Gastrocnemius medialis (tissue), 4 donors: Measurements from ENCODE around the gene KRTAP9-6. TPM values are rescaled to one million over a fixed set of nuclear protein-coding genes. Genes with fewer than 3 reads are reported as not detected.
"Not testable (repeated sequence)": the region's sequence is repeated elsewhere in the genome, so short reads cannot be mapped to it uniquely, and the experiment has no call there.

Experiments
- ATAC-seq, 2 donors: fragments of 150-250 bp; one replicate each; pipeline ENCODE4 v1.9.1; 2016
- DNase-seq, 2 donors: peaks; one replicate each; pipeline ENCODE4 v3.0.0-alpha.2; 2019
- H3K27ac ChIP-seq, 4 donors: fragments of 200-600 bp; sonication (generic); 1 replicate in 1 of 4; 2 replicates in 3 of 4; pipeline ENCODE4 v1.5.1; 2016 to 2018; ENCODE audit warnings: mild to moderate bottlenecking in 2 of 4, moderate library complexity in 1 of 4
- H3K27me3 ChIP-seq, 3 donors: fragments of 200-600 bp; sonication (generic) in 2 of 3; 1 replicate in 1 of 3; 2 replicates in 2 of 3; pipeline versions ENCODE4 v1.5.1 to v1.6.0; 2016 to 2019; ENCODE audit warnings: mild to moderate bottlenecking in 1 of 3, moderate library complexity in 1 of 3
- H3K36me3 ChIP-seq, 2 donors: fragments of 200-600 bp; sonication (generic) in 1 of 2; one replicate each; pipeline ENCODE4 v1.5.1; 2017 to 2018
- H3K4me1 ChIP-seq, 2 donors: fragments of 200-600 bp; sonication (generic) in 1 of 2; one replicate each; pipeline ENCODE4 v1.5.1; 2016 to 2017; ENCODE audit warnings: mild to moderate bottlenecking in 2 of 2
- H3K4me3 ChIP-seq, 4 donors: fragments of 200-600 bp; sonication (generic) in 3 of 4; 1 replicate in 1 of 4; 2 replicates in 3 of 4; pipeline ENCODE4 v1.5.1; 2016 to 2019; ENCODE audit warnings: mild to moderate bottlenecking in 2 of 4
- H3K9me3 ChIP-seq, 3 donors: fragments of 200-600 bp; sonication (generic) in 2 of 3; 1 replicate in 1 of 3; 2 replicates in 2 of 3; pipeline ENCODE4 v1.5.1; 2016 to 2019
- CTCF ChIP-seq, 5 experiments: fragments of 450-650 bp in 3 of 5; fragments of 200-600 bp in 2 of 5; sonication (generic) in 2 of 5; IDR thresholded peaks in 4 of 5; conservative IDR thresholded peaks in 1 of 5; 1 replicate in 4 of 5; 2 replicates in 1 of 5; pipeline ENCODE4 v1.5.1; 2016 to 2019; ENCODE audit warnings: antibody characterized with exemption in 5 of 5, mild to moderate bottlenecking in 3 of 5, moderate library complexity in 3 of 5
- POLR2A ChIP-seq, 2 donors: fragments of 450-650 bp; IDR thresholded peaks; one replicate each; pipeline ENCODE4 v1.6.1; 2017; ENCODE audit warnings: antibody characterized with exemption in 2 of 2, mild to moderate bottlenecking in 2 of 2, moderate library complexity in 2 of 2
- in situ Hi-C, 4 donors: fragments of 200-750 bp; cut with MboI; loops; one replicate each; pipeline versions ENCODE4 v1.15.0 to v1.8.0; 2017; ENCODE audit warnings: low sequenced_read_pairs in 4 of 4
- intact Hi-C: fragments of 100-400 bp; cut with DNase I; formaldehyde crosslinking; loops from one replicate; pipeline ENCODE4 v1.15.1; 2023; ENCODE audit warnings: low total_unique reads
- total RNA-seq, 4 donors: library from RNA; depleted of rRNA; stranded (reverse); fragments of >200 nt; gene quantifications; one replicate each; pipeline versions ENCODE4 v1.1.0 to v1.2.3, GENCODE V29; 2016

The KRTAP9-6 gene
- total RNA-seq, 4 donors from 2014 or later: not detected

- Histone ChIP-seq H3K4me1 (no peaks in the 10 kb centered on the region), H3K36me3 (no peaks in the 10 kb centered on the region), H3K9me3 (no peaks in the 10 kb centered on the region), H3K4me3 (no peak overlapping the region), H3K27ac (no peak overlapping the region), H3K27me3 (peaks cover 0 to 11% (median 0%) of the 10 kb centered on the region in 3 donors)
- TF ChIP-seq CTCF (IDR thresholded peaks at IDR 0.05 in 4 of 5, conservative IDR thresholded peaks at IDR 0.05 in 1 of 5) (no peak), POLR2A (IDR thresholded peaks at IDR 0.05) (no peak)
- in situ Hi-C loops (loop anchor here in 1 of 4 donors (25.0 kb wide), 1 partner anchor 89 kb away; the partner anchor contains the start of genes KRTAP4-3 and KRTAP4-4), intact Hi-C loops (no loop called here)
- DNase-seq (no peak), ATAC-seq (no peak)
These were observed 13.9 kb upstream of the KRTAP9-6 start for GRCh38 chr17:41251261-41251660.

- intact Hi-C loops: no loop called here
- H3K4me3 ChIP-seq: no peak overlapping the region
- DNase-seq (no peak), ATAC-seq (no peak)
- H3K4me1 ChIP-seq: no peaks in the 10 kb centered on the region
- peaks cover 0 to 31% (median 5%) of the 10 kb centered on the region in 3 donors for H3K27me3 ChIP-seq
- no peak for TF ChIP-seq CTCF (IDR thresholded peaks at IDR 0.05 in 4 of 5, conservative IDR thresholded peaks at IDR 0.05 in 1 of 5)
- TF ChIP-seq POLR2A (IDR thresholded peaks at IDR 0.05): no peak
- H3K27ac ChIP-seq: no peak overlapping the region
- in situ Hi-C loops: loop anchor here in 1 of 4 donors (25.0 kb wide), 1 partner anchor 93 kb away; the partner anchor contains the start of genes KRTAP4-3 and KRTAP4-4
- H3K9me3 ChIP-seq: no peaks in the 10 kb centered on the region
- no peaks in the 10 kb centered on the region for H3K36me3 ChIP-seq
These were observed 10.3 kb upstream of the KRTAP9-6 start for GRCh38 chr17:41254861-41255260.

- in situ Hi-C loops: loop anchor here in 1 of 4 donors (25.0 kb wide), 1 partner anchor 93 kb away; the partner anchor contains the start of genes KRTAP4-3 and KRTAP4-4
- intact Hi-C loops, DNase-seq: not testable (repeated sequence)
These were observed 9.5 kb upstream of the KRTAP9-6 start, which contains the start of gene KRTAP9-9 for GRCh38 chr17:41255381-41256290. Gene KRTAP9-9, plus strand, starts transcription at chr17:41255384.

GRCh38 chr17:41256291-41256685, 8.9 kb upstream of the KRTAP9-6 start:
- in situ Hi-C loops: loop anchor here in 1 of 4 donors (25.0 kb wide), 1 partner anchor 94 kb away; the partner anchor contains the start of genes KRTAP4-3 and KRTAP4-4
- Histone ChIP-seq H3K36me3 (no peaks in the 10 kb centered on the region), H3K9me3 (no peaks in the 10 kb centered on the region), H3K4me1 (no peaks in the 10 kb centered on the region), H3K4me3 (no peak overlapping the region), H3K27ac (no peak overlapping the region), H3K27me3 (peaks cover 0 to 32% (median 5%) of the 10 kb centered on the region in 3 donors)
- ATAC-seq (no peak), DNase-seq (no peak)
- no peak for TF ChIP-seq POLR2A (IDR thresholded peaks at IDR 0.05)
- no peak for TF ChIP-seq CTCF (IDR thresholded peaks at IDR 0.05 in 4 of 5, conservative IDR thresholded peaks at IDR 0.05 in 1 of 5)
- intact Hi-C loops: no loop called here

More at GRCh38 chr17:41255381-41256290, 9.5 kb upstream of the KRTAP9-6 start, which contains the start of gene KRTAP9-9:
- not testable (repeated sequence) for H3K36me3 ChIP-seq, H3K4me3 ChIP-seq, H3K27ac ChIP-seq, H3K9me3 ChIP-seq, ATAC-seq, H3K4me1 ChIP-seq
- peaks cover 0 to 33% (median 5%) of the 10 kb centered on the region in 3 donors for H3K27me3 ChIP-seq

GRCh38 chr17:41258406-41258805, 6.8 kb upstream of the KRTAP9-6 start:
- no peaks in the 10 kb centered on the region for H3K36me3 ChIP-seq
- peaks cover 0 to 26% (median 5%) of the 10 kb centered on the region in 3 donors for H3K27me3 ChIP-seq
- in situ Hi-C loops (loop anchor here in 1 of 4 donors (25.0 kb wide), 1 partner anchor 96 kb away; the partner anchor contains the start of genes KRTAP4-3 and KRTAP4-4), intact Hi-C loops (no loop called here)
- H3K4me3 ChIP-seq: no peak overlapping the region
- H3K9me3 ChIP-seq: no peaks in the 10 kb centered on the region
- ATAC-seq (no peak), DNase-seq (no peak)
- no peak overlapping the region for H3K27ac ChIP-seq
- no peaks in the 10 kb centered on the region for H3K4me1 ChIP-seq
- TF ChIP-seq CTCF (IDR thresholded peaks at IDR 0.05 in 4 of 5, conservative IDR thresholded peaks at IDR 0.05 in 1 of 5) (no peak), POLR2A (IDR thresholded peaks at IDR 0.05) (no peak)
